GM12892 (cell line): Measurements from ENCODE around the gene PRELID1.

ENCODE experiments used
- POLR2A ChIP-seq: IDR thresholded peaks from 2 replicates; pipeline ENCODE4 v1.6.1; 2011; ENCODE audit warnings: low read depth, low read length, control low read depth
- POLR2AphosphoS5 ChIP-seq: IDR thresholded peaks from 2 replicates; pipeline ENCODE4 v1.6.1; 2011; ENCODE audit warnings: low read depth, low read length, control low read depth
- TAF1 ChIP-seq: IDR thresholded peaks from 2 replicates; pipeline ENCODE4 v1.6.1; 2011; ENCODE audit warnings: low read depth, mild to moderate bottlenecking, control low read depth, low read length, borderline replicate concordance

- TF ChIP-seq POLR2AphosphoS5 (no peak), POLR2A (no peak; the same call in 1 of the 2 replicates), TAF1 (no peak)
These were observed 3.2 kb upstream of the PRELID1 start for GRCh38 chr5:177300236-177300880.
